Neural progenitor cell (in vitro differentiated cells): Measurements from ENCODE around the gene COPS9.

Source experiments
- EZH2 ChIP-seq: fragments of 200-600 bp; sonication (generic); IDR thresholded peaks from 2 replicates; pipeline ENCODE4 v1.6.1; 2017; ENCODE audit warnings: antibody characterized with exemption, mild to moderate bottlenecking, moderate library complexity
- EZH2phosphoT487 ChIP-seq: fragments of 200-600 bp; sonication (generic); IDR thresholded peaks from 2 replicates; pipeline ENCODE4 v1.6.1; 2017; ENCODE audit warnings: antibody characterized with exemption
- TF ChIP-seq, protein P1 (sequence below): fragments of 200-600 bp; sonication (generic); IDR thresholded peaks from 2 replicates; pipeline ENCODE4 v1.5.1; 2017; ENCODE audit warnings: antibody characterized with exemption, mild to moderate bottlenecking

DNA sequence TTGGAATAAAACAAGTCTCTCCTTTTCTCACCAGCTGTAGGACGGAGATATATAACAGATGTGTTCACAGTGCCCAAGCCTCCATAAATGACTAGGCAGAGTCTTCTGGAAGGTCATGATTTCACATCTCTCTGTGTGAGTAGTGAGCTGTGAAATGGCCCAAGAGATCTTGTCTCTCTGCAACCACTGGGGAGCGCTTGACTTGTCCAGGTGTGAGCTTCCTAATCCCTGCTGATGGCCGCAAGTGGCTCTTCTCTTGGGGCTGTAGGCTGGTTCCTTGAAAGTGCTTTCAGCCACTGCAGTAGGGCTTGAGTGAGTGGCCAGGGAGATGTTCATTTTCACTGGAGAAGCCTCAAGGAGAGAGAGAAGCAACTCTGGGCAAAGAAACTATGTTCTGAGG, 42.5 kb upstream of the COPS9 start:
- TF ChIP-seq, protein P1, sequence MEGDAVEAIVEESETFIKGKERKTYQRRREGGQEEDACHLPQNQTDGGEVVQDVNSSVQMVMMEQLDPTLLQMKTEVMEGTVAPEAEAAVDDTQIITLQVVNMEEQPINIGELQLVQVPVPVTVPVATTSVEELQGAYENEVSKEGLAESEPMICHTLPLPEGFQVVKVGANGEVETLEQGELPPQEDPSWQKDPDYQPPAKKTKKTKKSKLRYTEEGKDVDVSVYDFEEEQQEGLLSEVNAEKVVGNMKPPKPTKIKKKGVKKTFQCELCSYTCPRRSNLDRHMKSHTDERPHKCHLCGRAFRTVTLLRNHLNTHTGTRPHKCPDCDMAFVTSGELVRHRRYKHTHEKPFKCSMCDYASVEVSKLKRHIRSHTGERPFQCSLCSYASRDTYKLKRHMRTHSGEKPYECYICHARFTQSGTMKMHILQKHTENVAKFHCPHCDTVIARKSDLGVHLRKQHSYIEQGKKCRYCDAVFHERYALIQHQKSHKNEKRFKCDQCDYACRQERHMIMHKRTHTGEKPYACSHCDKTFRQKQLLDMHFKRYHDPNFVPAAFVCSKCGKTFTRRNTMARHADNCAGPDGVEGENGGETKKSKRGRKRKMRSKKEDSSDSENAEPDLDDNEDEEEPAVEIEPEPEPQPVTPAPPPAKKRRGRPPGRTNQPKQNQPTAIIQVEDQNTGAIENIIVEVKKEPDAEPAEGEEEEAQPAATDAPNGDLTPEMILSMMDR: no peak
- TF ChIP-seq EZH2: no peak
- TF ChIP-seq EZH2phosphoT487: no peak
